HCT116 (cell line): ENCODE data around the gene DCUN1D2. TPM values are rescaled to one million over a fixed set of nuclear protein-coding genes. Genes with fewer than 3 reads are reported as not detected.

Source experiments
- ATAC-seq: fragments of 200-7000 bp; cut with Tn5 transposase; 2 replicates; pipeline ENCODE4 v1.9.1; 2020; ENCODE audit warnings: mild to moderate bottlenecking, moderate library complexity
- BruUV-seq: library from RNA; stranded (reverse); fragments of 400-500 nt; replicated peaks from 2 replicates; lab custom pipeline; 2021; lab: Mats Ljungman, UMichigan
- CTCF ChIA-PET: fragments of 300-600 bp; sonication (Branson Sonifier 250); formaldehyde crosslinking; loops from one replicate; lab custom pipeline; 2021; ENCODE audit warnings: antibody characterized with exemption; lab: Charles Lee
- POLR2A ChIA-PET: fragments of 300-600, 350-600 bp; sonication (Branson Sonifier 250); formaldehyde crosslinking; loops from one replicate; lab custom pipeline; 2021; ENCODE audit warnings: antibody characterized with exemption; lab: Charles Lee
- RAD21 ChIA-PET, 2 experiments: fragments of 300-600 bp; sonication (Branson Sonifier 250); formaldehyde crosslinking; loops; one replicate each; lab custom pipeline; 2023; ENCODE audit warnings: low total read pairs in 2 of 2; ENCODE audit not compliant: uncharacterized antibody in 2 of 2, unreplicated experiment in 2 of 2, low non-redundant PET in 1 of 2; lab: Charles Lee
- DNase-seq: peaks from one replicate; pipeline ENCODE4 v3.0.0-alpha.2; 2010; ENCODE audit warnings: low read depth, low spot score
- H2AFZ ChIP-seq: fragments of 200-600 bp; shearing (Covaris generic), sonication (generic); 2 replicates; pipeline ENCODE4 v1.6.1; 2017; ENCODE audit warnings: low read depth, mixed run types, mixed read lengths, antibody characterized with exemption, low read length; ENCODE audit not compliant: poor library complexity, severe bottlenecking
- H3K27ac ChIP-seq: 2 replicates; pipeline ENCODE4 v1.5.1; 2012; ENCODE audit warnings: low read depth, low read length
- H3K27me3 ChIP-seq: fragments of 200-600 bp; sonication (generic); 2 replicates; pipeline ENCODE4 v1.6.1; 2016; ENCODE audit warnings: mixed run types, low read length, mixed read lengths; ENCODE audit not compliant: insufficient read depth
- H3K36me3 ChIP-seq, 2 experiments: fragments of 200-500 bp in 1 of 2; fragments of 200-600 bp in 1 of 2; sonication (Bioruptor generic) in 1 of 2; sonication (generic) in 1 of 2; 2 replicates each; pipeline versions ENCODE4 v1.5.1 to v1.6.1; 2014 to 2016; ENCODE audit warnings: low read length in 2 of 2, inconsistent platforms in 1 of 2, mixed read lengths in 1 of 2, mixed run types in 1 of 2; ENCODE audit not compliant: insufficient read depth in 2 of 2, control insufficient read depth in 1 of 2
- H3K4me1 ChIP-seq, 2 experiments: fragments of 200-600 bp in 1 of 2; sonication (generic) in 1 of 2; 2 replicates each; pipeline versions ENCODE4 v1.5.1 to v1.6.1; 2012 to 2017; ENCODE audit warnings: low read length in 2 of 2, inconsistent platforms in 1 of 2, mild to moderate bottlenecking in 1 of 2, mixed read lengths in 1 of 2, mixed run types in 1 of 2, moderate library complexity in 1 of 2; ENCODE audit not compliant: insufficient read depth in 2 of 2, control insufficient read depth in 1 of 2
- H3K4me2 ChIP-seq: fragments of 200-600 bp; sonication (generic); 2 replicates; pipeline ENCODE4 v1.6.1; 2017; ENCODE audit warnings: mixed run types, low read length, mixed read lengths
- H3K4me3 ChIP-seq, 2 experiments: fragments of 200-600 bp in 1 of 2; sonication (generic) in 1 of 2; replicated peaks in 1 of 2; 2 replicates each; pipeline ENCODE4 v1.5.1; 2011 to 2016; ENCODE audit warnings: low read length in 2 of 2, control low read depth in 1 of 2, low read depth in 1 of 2, mild to moderate bottlenecking in 1 of 2, mixed read lengths in 1 of 2, mixed run types in 1 of 2
- H3K79me2 ChIP-seq: fragments of 200-600 bp; sonication (generic); 2 replicates; pipeline ENCODE4 v1.6.1; 2017; ENCODE audit warnings: mild to moderate bottlenecking, mixed run types, low read length, moderate library complexity, mixed read lengths; ENCODE audit not compliant: insufficient read depth
- H3K9ac ChIP-seq: fragments of 200-600 bp; sonication (generic); 2 replicates; pipeline ENCODE4 v1.6.1; 2016; ENCODE audit warnings: low read length, mixed read lengths
- H3K9me2 ChIP-seq: fragments of 200-600 bp; sonication (generic), shearing (Covaris generic); 2 replicates; pipeline ENCODE4 v1.6.1; 2017; ENCODE audit warnings: mixed run types, mild to moderate bottlenecking, moderate library complexity; ENCODE audit not compliant: insufficient read depth
- H3K9me3 ChIP-seq, 2 experiments: fragments of 200-500 bp in 1 of 2; fragments of 200-600 bp in 1 of 2; sonication (Bioruptor generic) in 1 of 2; sonication (generic) in 1 of 2; 2 replicates each; pipeline ENCODE4 v1.6.1; 2014 to 2017; ENCODE audit warnings: low read length in 2 of 2, mixed read lengths in 2 of 2, inconsistent platforms in 1 of 2, low read depth in 1 of 2, mild to moderate bottlenecking in 1 of 2, mixed run types in 1 of 2, moderate library complexity in 1 of 2; ENCODE audit not compliant: control insufficient read depth in 1 of 2, insufficient read depth in 1 of 2
- H4K20me1 ChIP-seq: fragments of 200-600 bp; sonication (generic), shearing (Covaris generic); 2 replicates; pipeline ENCODE4 v1.6.1; 2017; ENCODE audit warnings: mixed run types, mild to moderate bottlenecking, moderate library complexity; ENCODE audit not compliant: insufficient read depth
- FOSL1 ChIP-seq: IDR thresholded peaks from 2 replicates; pipeline ENCODE4 v1.6.1; 2012; ENCODE audit warnings: low read depth
- JUND ChIP-seq: IDR thresholded peaks from 2 replicates; pipeline ENCODE4 v1.6.1; 2012
- POLR2AphosphoS5 ChIP-seq: IDR thresholded peaks from 2 replicates; pipeline ENCODE4 v1.6.1; 2011; ENCODE audit warnings: mild to moderate bottlenecking, low read depth, low read length, moderate library complexity
- TCF7L2 ChIP-seq: IDR thresholded peaks from 2 replicates; pipeline ENCODE4 v1.7.0; 2011; ENCODE audit warnings: borderline replicate concordance, inconsistent platforms; ENCODE audit not compliant: insufficient read depth, insufficient read length; ENCODE audit errors: extremely low read depth
- ZNF274 ChIP-seq: fragments of 200-500 bp; sonication (Bioruptor generic); IDR thresholded peaks from 2 replicates; pipeline ENCODE4 v1.6.1; 2014; ENCODE audit warnings: mild to moderate bottlenecking, low read depth, low read length, inconsistent platforms
- intact Hi-C: fragments of 100-400 bp; cut with micrococcal nuclease; formaldehyde crosslinking; loops from 2 replicates; pipeline ENCODE4 v1.10.0; 2022
- total RNA-seq: library from RNA; stranded (reverse); gene quantifications from one replicate; pipeline ENCODE4 v1.2.1, GENCODE V29; 2021; ENCODE audit not compliant: unreplicated experiment
- TF ChIP-seq, protein P1 (sequence below): IDR thresholded peaks from 2 replicates; pipeline ENCODE4 v1.6.1; 2012
- TF ChIP-seq, protein P2 (sequence below), 3 experiments: fragments of 200-600 bp in 1 of 3; sonication (generic) in 1 of 3; IDR thresholded peaks in 2 of 3; conservative IDR thresholded peaks in 1 of 3; 2 replicates each; pipeline ENCODE4 v1.5.1; 2012 to 2017; ENCODE audit warnings: low read depth in 2 of 3, low read length in 2 of 3, antibody characterized with exemption in 1 of 3, borderline replicate concordance in 1 of 3, control low read depth in 1 of 3, mild to moderate bottlenecking in 1 of 3, mixed read lengths in 1 of 3, mixed run types in 1 of 3, moderate library complexity in 1 of 3; ENCODE audit not compliant: insufficient read depth in 1 of 3

DCUN1D2 gene
- total RNA-seq, 1 experiment from 2014 or later, result 25.4 TPM

GRCh38 chr13:113528813-113529180 is 38.3 kb upstream of the DCUN1D2 start:
- Histone ChIP-seq H3K4me1 (peaks cover 0 to 9% of the 10 kb centered on the region in 2 experiments; a peak in 2 of 4 replicates), H2AFZ (no peak overlapping the region), H3K9ac (no peak overlapping the region), H3K9me2 (no peaks in the 10 kb centered on the region), H3K4me3 (no peak overlapping the region), H3K27ac (no peak overlapping the region), H3K9me3 (no peaks in the 10 kb centered on the region), H3K4me2 (no peak overlapping the region), H3K79me2 (peaks cover 4% of the 10 kb centered on the region; the same call in 1 of the 2 replicates), H3K27me3 (no peaks in the 10 kb centered on the region), H3K36me3 (peaks cover 10 to 19% of the 10 kb centered on the region in 2 experiments; a peak in 3 of 4 replicates), H4K20me1 (no peaks in the 10 kb centered on the region)
- DNase-seq (no peak), ATAC-seq (no peak)
- no peak for TF ChIP-seq FOSL1
- TF ChIP-seq JUND, result no peak
- no peak for TF ChIP-seq POLR2AphosphoS5
- TF ChIP-seq, protein P1, sequence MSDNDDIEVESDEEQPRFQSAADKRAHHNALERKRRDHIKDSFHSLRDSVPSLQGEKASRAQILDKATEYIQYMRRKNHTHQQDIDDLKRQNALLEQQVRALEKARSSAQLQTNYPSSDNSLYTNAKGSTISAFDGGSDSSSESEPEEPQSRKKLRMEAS, result no peak
- TF ChIP-seq, protein P2, sequence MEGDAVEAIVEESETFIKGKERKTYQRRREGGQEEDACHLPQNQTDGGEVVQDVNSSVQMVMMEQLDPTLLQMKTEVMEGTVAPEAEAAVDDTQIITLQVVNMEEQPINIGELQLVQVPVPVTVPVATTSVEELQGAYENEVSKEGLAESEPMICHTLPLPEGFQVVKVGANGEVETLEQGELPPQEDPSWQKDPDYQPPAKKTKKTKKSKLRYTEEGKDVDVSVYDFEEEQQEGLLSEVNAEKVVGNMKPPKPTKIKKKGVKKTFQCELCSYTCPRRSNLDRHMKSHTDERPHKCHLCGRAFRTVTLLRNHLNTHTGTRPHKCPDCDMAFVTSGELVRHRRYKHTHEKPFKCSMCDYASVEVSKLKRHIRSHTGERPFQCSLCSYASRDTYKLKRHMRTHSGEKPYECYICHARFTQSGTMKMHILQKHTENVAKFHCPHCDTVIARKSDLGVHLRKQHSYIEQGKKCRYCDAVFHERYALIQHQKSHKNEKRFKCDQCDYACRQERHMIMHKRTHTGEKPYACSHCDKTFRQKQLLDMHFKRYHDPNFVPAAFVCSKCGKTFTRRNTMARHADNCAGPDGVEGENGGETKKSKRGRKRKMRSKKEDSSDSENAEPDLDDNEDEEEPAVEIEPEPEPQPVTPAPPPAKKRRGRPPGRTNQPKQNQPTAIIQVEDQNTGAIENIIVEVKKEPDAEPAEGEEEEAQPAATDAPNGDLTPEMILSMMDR (IDR thresholded peaks at IDR 0.05 in 2 of 3, conservative IDR thresholded peaks at IDR 0.05 in 1 of 3; ENCODE audit: borderline replicate concordance in 1 of 3, insufficient read depth in 1 of 3, low read depth in 2 of 3, low read length in 2 of 3), result no peak
- no peak for TF ChIP-seq ZNF274
- no peak for TF ChIP-seq TCF7L2
- RAD21 ChIA-PET, result no interaction called here
- no TSS peak for BruUV-seq
- intact Hi-C loops, result no loop called here
- CTCF ChIA-PET, result no interaction called here
- POLR2A ChIA-PET, result no interaction called here
